Ishikawa (cell line): ENCODE results near the gene BEGAIN.

Source experiments
- CEBPB ChIP-seq: IDR thresholded peaks from 2 replicates; pipeline ENCODE4 v1.6.1; 2012
- CREB1 ChIP-seq: IDR thresholded peaks from 2 replicates; pipeline ENCODE4 v1.6.1; 2012; ENCODE audit warnings: low read depth
- EGR1 ChIP-seq: IDR thresholded peaks from 2 replicates; pipeline ENCODE4 v1.6.1; 2012
- EP300 ChIP-seq: IDR thresholded peaks from 2 replicates; pipeline ENCODE4 v1.6.1; 2012; ENCODE audit warnings: borderline replicate concordance
- FOXM1 ChIP-seq: IDR thresholded peaks from 2 replicates; pipeline ENCODE4 v1.6.1; 2012; ENCODE audit warnings: low read depth, borderline replicate concordance
- NFIC ChIP-seq: IDR thresholded peaks from 2 replicates; pipeline ENCODE4 v1.6.1; 2012
- RAD21 ChIP-seq: IDR thresholded peaks from 2 replicates; pipeline ENCODE4 v1.6.1; 2012; ENCODE audit warnings: low read depth
- TAF1 ChIP-seq: IDR thresholded peaks from 2 replicates; pipeline ENCODE4 v1.6.1; 2012; ENCODE audit warnings: low read depth, mild to moderate bottlenecking
- TCF12 ChIP-seq: IDR thresholded peaks from 2 replicates; pipeline ENCODE4 v1.6.1; 2012; ENCODE audit warnings: low read depth
- TEAD4 ChIP-seq: IDR thresholded peaks from 2 replicates; pipeline ENCODE4 v1.6.1; 2012
- YY1 ChIP-seq: IDR thresholded peaks from 2 replicates; pipeline ENCODE4 v1.6.1; 2012; ENCODE audit warnings: low read depth
- ZBTB7A ChIP-seq: IDR thresholded peaks from 2 replicates; pipeline ENCODE4 v1.6.1; 2012; ENCODE audit warnings: low read depth
- TF ChIP-seq, protein P1 (sequence below): IDR thresholded peaks from 2 replicates; pipeline ENCODE4 v1.6.1; 2012
- TF ChIP-seq, protein P2 (sequence below): IDR thresholded peaks from 2 replicates; pipeline ENCODE4 v1.6.1; 2012; ENCODE audit warnings: low read depth, mild to moderate bottlenecking
- TF ChIP-seq, protein P3 (sequence below): IDR thresholded peaks from 2 replicates; pipeline ENCODE4 v1.6.1; 2012

The BEGAIN gene

GRCh38 chr14:100589760-100590469, 2.7 kb upstream of the BEGAIN start:
- TF ChIP-seq NFIC: no peak

- TF ChIP-seq CEBPB (no peak), CREB1 (no peak), TEAD4 (no peak), TCF12 (no peak), ZBTB7A (no peak)
- TF ChIP-seq, protein P1, sequence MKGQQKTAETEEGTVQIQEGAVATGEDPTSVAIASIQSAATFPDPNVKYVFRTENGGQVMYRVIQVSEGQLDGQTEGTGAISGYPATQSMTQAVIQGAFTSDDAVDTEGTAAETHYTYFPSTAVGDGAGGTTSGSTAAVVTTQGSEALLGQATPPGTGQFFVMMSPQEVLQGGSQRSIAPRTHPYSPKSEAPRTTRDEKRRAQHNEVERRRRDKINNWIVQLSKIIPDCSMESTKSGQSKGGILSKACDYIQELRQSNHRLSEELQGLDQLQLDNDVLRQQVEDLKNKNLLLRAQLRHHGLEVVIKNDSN: no peak
Observed at GRCh38 chr14:100589071-100589759, 2.0 kb upstream of the BEGAIN start.

DNA sequence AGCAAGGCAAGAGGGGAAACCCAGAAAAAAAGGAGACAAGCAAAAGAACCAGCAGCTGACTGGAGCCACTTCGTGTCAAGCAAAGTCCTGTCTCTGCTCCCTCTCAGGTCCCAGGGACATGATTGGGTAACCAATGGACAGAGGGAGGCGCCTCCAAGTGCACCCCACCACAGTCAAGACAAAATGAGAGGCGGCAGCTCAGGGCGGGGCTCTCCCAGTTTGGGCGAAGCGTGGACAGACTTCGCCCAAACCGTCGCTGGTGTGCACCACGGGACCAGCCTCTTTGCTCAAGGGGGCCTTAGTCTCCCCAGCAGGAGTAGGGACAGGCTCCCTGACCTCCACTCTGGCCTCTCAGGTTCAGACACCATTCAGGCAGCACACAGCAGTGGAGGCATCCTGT, 1.5 kb upstream of the BEGAIN start:
- TF ChIP-seq CEBPB: no peak
- no peak for TF ChIP-seq YY1
- TF ChIP-seq ZBTB7A: no peak
- no peak for TF ChIP-seq EGR1
- TF ChIP-seq, protein P2, sequence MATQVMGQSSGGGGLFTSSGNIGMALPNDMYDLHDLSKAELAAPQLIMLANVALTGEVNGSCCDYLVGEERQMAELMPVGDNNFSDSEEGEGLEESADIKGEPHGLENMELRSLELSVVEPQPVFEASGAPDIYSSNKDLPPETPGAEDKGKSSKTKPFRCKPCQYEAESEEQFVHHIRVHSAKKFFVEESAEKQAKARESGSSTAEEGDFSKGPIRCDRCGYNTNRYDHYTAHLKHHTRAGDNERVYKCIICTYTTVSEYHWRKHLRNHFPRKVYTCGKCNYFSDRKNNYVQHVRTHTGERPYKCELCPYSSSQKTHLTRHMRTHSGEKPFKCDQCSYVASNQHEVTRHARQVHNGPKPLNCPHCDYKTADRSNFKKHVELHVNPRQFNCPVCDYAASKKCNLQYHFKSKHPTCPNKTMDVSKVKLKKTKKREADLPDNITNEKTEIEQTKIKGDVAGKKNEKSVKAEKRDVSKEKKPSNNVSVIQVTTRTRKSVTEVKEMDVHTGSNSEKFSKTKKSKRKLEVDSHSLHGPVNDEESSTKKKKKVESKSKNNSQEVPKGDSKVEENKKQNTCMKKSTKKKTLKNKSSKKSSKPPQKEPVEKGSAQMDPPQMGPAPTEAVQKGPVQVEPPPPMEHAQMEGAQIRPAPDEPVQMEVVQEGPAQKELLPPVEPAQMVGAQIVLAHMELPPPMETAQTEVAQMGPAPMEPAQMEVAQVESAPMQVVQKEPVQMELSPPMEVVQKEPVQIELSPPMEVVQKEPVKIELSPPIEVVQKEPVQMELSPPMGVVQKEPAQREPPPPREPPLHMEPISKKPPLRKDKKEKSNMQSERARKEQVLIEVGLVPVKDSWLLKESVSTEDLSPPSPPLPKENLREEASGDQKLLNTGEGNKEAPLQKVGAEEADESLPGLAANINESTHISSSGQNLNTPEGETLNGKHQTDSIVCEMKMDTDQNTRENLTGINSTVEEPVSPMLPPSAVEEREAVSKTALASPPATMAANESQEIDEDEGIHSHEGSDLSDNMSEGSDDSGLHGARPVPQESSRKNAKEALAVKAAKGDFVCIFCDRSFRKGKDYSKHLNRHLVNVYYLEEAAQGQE: no peak
- no peak for TF ChIP-seq FOXM1
- TF ChIP-seq, protein P3, sequence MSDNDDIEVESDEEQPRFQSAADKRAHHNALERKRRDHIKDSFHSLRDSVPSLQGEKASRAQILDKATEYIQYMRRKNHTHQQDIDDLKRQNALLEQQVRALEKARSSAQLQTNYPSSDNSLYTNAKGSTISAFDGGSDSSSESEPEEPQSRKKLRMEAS: no peak

DNA sequence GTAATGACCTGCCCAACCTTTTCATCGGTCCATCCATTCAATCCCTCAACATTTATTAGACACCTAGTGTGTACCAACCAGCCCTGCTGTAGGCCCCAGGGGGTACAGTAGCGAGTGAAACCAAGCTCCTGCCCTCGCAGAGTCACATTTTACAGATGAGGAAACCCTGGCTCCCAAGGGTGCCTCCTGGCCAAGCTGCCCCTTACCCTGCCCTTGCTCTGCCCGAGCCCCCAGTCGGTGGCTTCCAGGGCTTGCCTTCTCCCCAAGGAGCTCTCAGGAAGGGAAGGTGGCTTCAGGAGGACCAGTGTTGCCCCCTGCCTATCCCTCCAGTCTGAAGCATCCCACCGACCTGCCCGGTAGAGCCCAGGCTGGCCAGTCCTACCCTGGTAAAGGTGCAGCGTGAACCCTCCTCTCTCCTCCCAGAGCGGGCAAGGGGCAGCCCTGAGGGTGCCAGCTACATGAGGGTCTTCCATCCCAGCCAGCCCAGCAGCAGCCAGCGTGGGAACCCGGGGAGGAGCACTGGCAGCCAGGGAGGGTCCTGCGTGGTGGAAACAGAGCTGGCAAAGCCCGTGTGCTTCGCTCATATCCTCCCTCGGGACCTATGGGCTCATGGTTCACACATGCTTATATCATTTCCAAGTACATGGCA, 670 bp upstream of the BEGAIN start:
- TF ChIP-seq, protein P3: no peak
- TF ChIP-seq, protein P2: no peak
- TF ChIP-seq TEAD4: no peak
- TF ChIP-seq CEBPB: no peak

GRCh38 chr14:100586403-100587085, 673 bp downstream of the BEGAIN start:
- TF ChIP-seq TEAD4 (peak; percentile 31; the same call in 1 of the 2 replicates), CEBPB (no peak), TCF12 (peak; percentile 56; the same call in 1 of the 2 replicates), FOXM1 (no peak), RAD21 (no peak), YY1 (no peak), TAF1 (no peak), ZBTB7A (peak; percentile 63), EP300 (no peak), NFIC (no peak), EGR1 (peak; percentile 36), CREB1 (no peak)
- TF ChIP-seq, protein P3: peak; percentile 85
- TF ChIP-seq, protein P1: no peak
- TF ChIP-seq, protein P2: 0 out of 2 replicates have a peak, but pooled peaks have one; percentile 6
